AG09319 (cell line): ENCODE data around the gene BCO2.

ENCODE experiments used
- DNase-seq: peaks from one replicate; pipeline ENCODE4 v3.0.0-alpha.2; 2010; ENCODE audit warnings: low read depth; ENCODE audit errors: extremely low read depth
- TF ChIP-seq, protein P1 (sequence below): IDR thresholded peaks from 2 replicates; pipeline ENCODE4 v1.5.1; 2011; ENCODE audit warnings: low read depth, mild to moderate bottlenecking, inconsistent platforms, low read length, moderate library complexity

Gene BCO2

DNA sequence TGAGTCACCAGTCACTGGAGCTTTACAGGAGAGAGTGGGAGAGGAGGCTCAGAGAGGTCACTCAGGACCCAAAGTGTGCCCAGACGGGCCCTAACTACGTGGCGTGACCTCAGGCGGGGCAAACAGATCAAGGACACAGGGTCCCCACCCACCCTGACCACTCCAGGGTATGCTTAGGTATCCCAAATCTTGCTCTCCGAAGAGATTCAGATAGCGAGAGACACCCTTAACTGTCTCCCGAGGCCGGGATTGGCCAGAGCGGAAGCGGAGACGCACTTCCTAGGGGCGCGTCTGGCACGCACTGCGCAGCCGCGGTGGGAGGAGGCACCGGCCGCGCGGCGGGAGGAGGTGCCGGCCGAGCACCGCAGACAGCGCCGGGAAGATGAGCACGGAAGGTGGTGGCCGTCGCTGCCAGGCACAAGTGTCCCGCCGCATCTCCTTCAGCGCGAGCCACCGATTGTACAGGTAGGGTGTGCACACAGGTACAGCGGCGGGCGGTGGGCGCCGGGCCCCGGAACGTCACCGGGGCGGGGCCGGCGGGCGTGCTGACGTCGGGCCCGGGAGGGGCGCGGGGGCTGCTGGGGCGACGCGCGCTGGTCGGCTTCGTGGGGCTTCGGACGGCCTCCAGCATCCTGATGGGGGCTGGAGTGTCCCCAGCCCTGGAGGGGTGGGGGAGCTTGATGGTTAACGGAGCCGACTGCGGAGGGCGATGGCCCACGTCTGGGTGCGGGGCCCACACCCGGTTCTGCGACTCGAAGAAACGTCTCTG lies 50.9 kb downstream of the BCO2 start, which contains the start of gene PTS:
Gene PTS, plus strand, starts transcription at position 367 of the 769 bp plus-strand sequence. Its CDS starts 16 bp downstream, at position 383.
- DNase-seq: peak; percentile 69
- TF ChIP-seq, protein P1, sequence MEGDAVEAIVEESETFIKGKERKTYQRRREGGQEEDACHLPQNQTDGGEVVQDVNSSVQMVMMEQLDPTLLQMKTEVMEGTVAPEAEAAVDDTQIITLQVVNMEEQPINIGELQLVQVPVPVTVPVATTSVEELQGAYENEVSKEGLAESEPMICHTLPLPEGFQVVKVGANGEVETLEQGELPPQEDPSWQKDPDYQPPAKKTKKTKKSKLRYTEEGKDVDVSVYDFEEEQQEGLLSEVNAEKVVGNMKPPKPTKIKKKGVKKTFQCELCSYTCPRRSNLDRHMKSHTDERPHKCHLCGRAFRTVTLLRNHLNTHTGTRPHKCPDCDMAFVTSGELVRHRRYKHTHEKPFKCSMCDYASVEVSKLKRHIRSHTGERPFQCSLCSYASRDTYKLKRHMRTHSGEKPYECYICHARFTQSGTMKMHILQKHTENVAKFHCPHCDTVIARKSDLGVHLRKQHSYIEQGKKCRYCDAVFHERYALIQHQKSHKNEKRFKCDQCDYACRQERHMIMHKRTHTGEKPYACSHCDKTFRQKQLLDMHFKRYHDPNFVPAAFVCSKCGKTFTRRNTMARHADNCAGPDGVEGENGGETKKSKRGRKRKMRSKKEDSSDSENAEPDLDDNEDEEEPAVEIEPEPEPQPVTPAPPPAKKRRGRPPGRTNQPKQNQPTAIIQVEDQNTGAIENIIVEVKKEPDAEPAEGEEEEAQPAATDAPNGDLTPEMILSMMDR: no peak

DNA sequence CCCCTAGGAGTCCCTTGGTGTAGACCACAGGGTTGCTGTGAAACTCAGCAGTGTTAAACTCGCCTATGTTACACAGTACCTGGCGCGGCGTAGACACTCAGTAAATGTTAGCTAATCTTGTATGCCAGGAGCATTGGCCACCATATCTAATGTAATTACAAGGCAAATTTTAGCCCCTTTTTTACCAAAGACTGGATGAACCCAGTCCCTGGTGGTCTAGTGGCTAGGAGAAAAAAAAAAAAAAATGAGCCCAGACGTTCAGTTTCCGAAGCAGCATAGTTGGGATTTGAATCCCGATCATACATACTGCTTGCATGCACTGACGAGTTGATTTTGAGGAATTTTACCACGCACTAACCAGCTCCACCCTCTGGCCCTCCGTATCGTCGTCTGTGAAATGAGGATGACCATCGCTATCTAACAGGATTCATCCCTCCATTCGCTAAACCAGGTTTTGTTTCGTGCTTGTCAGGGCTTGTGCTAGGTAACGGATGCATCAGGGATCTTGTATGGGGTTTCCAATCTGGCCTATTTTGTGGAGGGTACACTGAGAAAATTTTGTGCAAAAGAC lies 51.6 kb downstream of the BCO2 start:
- no peak for DNase-seq
- TF ChIP-seq, protein P1: no peak; the same call in 1 of the 2 replicates

DNA sequence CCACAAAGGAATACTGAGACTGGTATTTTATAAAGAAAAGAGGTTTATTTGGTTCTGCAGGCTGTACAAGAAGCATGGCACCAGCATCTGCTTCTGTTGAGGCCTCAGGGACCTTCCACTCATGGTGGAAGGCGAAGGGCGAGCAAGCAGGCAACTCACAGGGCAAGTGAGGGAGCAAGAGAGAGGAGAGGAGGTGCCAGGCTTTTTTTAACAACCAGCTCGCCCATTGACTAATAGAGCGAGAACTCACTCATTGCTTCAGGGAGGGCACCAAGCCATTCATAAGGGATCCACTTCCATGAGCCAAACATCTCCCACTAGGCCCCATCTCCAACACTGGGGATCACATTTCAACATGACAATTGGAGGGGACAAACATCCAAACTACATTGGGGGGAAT lies 52.2 kb downstream of the BCO2 start:
- DNase-seq: no peak
- TF ChIP-seq, protein P1: no peak

DNA sequence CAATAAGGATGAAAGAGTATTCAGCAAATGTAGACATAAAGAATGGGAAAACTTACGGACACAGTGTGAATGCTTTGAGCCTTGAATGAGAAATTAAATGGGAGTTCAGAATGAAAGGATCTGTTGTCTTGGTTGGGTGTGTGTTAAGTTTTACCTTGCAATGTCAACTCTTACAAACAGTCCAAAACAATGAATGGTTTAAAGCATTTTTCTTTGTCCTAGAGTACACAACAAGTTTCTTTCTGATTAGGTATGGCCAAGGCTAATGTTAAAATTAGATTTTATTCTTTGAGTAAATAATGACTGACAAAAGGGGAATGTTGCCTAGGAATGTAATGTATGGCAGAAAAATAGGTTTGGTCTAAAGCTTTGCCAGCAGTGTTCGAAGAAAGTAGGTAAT lies 53.4 kb downstream of the BCO2 start:
- TF ChIP-seq, protein P1: no peak
- no peak for DNase-seq

DNA sequence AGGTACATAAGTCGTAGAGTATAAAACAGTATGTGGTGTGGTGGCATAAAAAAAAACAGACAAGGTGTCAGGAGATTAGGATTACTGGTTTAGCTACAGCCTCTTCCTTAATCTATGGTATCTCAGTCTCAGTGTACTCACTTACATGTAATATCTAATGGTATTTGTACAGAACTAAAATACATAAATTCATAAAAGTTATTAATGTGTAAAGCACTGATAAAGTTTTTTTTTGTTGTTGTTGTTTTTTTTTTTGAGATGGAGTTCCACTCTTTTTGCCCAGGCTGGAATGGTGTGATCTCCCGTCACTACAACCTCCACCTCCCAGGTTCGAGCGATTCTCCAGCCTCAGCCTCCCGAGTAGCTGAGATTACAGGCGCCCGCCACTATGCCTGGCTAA lies 53.8 kb downstream of the BCO2 start:
- TF ChIP-seq, protein P1: no peak
- DNase-seq: no peak

DNA sequence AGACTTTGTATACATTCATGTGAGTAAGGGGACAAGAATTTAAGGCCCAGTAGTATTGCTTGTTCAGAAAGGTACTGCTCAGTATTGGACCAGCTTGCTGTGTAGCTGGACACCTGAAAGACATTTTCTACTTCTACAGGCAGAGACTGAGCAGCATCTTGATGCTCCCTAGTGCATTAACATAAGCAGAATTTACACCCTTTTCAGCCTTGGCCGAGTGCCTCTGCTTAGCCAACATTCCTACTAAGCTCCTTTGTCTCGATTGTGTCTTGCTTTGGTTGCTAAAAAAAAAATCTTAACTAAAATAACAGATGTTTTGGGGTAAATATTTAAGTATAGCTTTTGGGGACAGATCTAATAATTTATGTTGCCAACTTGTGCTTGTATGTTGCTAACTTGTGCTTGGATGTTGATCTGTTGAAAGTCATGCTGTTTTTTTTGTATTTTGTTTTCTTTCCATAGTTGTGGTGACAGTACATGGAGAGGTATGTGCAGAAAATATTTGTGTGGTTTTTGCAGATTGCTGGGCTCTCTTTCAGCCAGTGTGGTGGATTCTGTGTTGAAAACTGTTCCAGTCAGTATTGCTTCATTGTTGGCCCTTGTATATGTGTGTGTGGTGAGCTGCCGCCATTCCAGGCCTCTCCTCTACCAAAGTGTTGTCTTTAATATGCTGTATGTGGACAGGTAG lies 54.6 kb downstream of the BCO2 start:
- DNase-seq: peak; percentile 74
- TF ChIP-seq, protein P1: no peak

DNA sequence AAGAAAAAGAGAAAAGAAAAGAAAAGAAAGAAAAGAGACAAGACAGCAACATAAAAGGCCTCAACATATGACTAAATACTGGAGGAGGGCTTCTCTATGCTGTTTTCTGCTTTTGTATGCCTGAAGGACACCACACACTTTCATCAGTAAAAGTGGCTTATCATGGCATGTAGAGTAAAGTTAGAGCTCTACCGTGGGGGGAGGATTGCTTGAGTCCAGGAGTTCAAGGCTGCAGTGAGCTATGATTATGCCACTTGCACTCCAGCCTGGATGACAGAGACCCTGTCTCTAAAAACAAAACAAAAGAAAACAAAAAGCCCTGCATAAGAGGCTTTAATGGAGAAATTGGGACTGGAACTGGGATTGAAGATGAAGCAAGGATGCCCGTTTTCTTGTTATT lies 56.6 kb downstream of the BCO2 start:
- no peak for DNase-seq
- TF ChIP-seq, protein P1: no peak
